ENCODE results near the gene RGS7. TPM values are rescaled to one million over a fixed set of nuclear protein-coding genes. Genes with fewer than 3 reads are reported as not detected.

Gene RGS7
- total and polyA plus RNA-seq, 10 of the 15 experiments (the other 5 are each of a cell fraction or from before 2014, with no cell fraction given) = not detected

DNA sequence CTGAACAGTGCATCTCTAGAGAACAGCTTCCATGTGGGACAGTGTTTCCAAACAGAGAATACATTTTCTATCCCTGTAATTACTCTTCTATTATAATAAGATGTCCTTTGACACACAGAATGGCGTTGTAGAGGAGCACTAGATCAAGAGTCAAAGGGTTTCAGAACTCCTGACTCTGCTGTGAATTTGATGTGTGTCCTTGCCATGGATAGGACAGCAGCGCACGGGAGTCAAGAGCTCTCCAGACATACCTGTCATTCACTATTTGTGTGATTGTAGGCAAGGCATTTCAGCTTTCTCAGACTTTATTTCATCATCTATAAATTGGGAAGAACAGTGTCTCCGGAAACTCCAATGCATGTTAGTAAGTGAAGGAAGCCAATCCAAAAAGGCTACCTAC is 176.4 kb downstream of the RGS7 start:
- ATAC-seq = no peak
- TF ChIP-seq ZNF384 (IDR thresholded peaks at IDR 0.05; ENCODE audit: borderline replicate concordance, low read depth, low read length) (no peak), TCF3 (IDR thresholded peaks at IDR 0.05; ENCODE audit: borderline replicate concordance, insufficient read depth, low read depth, low read length) (no peak), PAX5 (IDR thresholded peaks at IDR 0.05; ENCODE audit: borderline replicate concordance, low read depth, low read length) (no peak), KAT2A (conservative IDR thresholded peaks at IDR 0.05; ENCODE audit: control insufficient read depth, low read depth, low read length) (no peak), ZNF24 (IDR thresholded peaks at IDR 0.05) (no peak), MXI1 (IDR thresholded peaks at IDR 0.05; ENCODE audit: low read depth, low read length) (no peak), MTA3 (IDR thresholded peaks at IDR 0.05; ENCODE audit: borderline replicate concordance, low read length) (no peak), MYC (IDR thresholded peaks at IDR 0.05; ENCODE audit: insufficient read depth, insufficient read length, insufficient replicate concordance, low read length, severe bottlenecking) (no peak), ATF7 (IDR thresholded peaks at IDR 0.05; ENCODE audit: low read depth) (no peak), ZZZ3 (IDR thresholded peaks at IDR 0.05; ENCODE audit: control insufficient read depth, insufficient read length, low read depth) (no peak), CHD2 (IDR thresholded peaks at IDR 0.05; ENCODE audit: borderline replicate concordance, low read depth, low read length) (no peak), BHLHE40 (IDR thresholded peaks at IDR 0.05; ENCODE audit: borderline replicate concordance in 1 of 2, low read depth in 2 of 2, low read length in 1 of 2) (no peak), KDM1A (IDR thresholded peaks at IDR 0.05; ENCODE audit: borderline replicate concordance) (no peak)
- TF ChIP-seq, protein P1, sequence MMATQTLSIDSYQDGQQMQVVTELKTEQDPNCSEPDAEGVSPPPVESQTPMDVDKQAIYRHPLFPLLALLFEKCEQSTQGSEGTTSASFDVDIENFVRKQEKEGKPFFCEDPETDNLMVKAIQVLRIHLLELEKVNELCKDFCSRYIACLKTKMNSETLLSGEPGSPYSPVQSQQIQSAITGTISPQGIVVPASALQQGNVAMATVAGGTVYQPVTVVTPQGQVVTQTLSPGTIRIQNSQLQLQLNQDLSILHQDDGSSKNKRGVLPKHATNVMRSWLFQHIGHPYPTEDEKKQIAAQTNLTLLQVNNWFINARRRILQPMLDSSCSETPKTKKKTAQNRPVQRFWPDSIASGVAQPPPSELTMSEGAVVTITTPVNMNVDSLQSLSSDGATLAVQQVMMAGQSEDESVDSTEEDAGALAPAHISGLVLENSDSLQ (IDR thresholded peaks at IDR 0.05) = no peak
- TF ChIP-seq, protein P2, sequence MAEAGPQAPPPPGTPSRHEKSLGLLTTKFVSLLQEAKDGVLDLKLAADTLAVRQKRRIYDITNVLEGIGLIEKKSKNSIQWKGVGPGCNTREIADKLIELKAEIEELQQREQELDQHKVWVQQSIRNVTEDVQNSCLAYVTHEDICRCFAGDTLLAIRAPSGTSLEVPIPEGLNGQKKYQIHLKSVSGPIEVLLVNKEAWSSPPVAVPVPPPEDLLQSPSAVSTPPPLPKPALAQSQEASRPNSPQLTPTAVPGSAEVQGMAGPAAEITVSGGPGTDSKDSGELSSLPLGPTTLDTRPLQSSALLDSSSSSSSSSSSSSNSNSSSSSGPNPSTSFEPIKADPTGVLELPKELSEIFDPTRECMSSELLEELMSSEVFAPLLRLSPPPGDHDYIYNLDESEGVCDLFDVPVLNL (IDR thresholded peaks at IDR 0.05; ENCODE audit: low read depth, low read length) = no peak
- TF ChIP-seq, protein P3, sequence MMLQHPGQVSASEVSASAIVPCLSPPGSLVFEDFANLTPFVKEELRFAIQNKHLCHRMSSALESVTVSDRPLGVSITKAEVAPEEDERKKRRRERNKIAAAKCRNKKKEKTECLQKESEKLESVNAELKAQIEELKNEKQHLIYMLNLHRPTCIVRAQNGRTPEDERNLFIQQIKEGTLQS (IDR thresholded peaks at IDR 0.05; ENCODE audit: borderline replicate concordance, extremely low read depth, low read depth, low read length) = no peak
- TF ChIP-seq, protein P4, sequence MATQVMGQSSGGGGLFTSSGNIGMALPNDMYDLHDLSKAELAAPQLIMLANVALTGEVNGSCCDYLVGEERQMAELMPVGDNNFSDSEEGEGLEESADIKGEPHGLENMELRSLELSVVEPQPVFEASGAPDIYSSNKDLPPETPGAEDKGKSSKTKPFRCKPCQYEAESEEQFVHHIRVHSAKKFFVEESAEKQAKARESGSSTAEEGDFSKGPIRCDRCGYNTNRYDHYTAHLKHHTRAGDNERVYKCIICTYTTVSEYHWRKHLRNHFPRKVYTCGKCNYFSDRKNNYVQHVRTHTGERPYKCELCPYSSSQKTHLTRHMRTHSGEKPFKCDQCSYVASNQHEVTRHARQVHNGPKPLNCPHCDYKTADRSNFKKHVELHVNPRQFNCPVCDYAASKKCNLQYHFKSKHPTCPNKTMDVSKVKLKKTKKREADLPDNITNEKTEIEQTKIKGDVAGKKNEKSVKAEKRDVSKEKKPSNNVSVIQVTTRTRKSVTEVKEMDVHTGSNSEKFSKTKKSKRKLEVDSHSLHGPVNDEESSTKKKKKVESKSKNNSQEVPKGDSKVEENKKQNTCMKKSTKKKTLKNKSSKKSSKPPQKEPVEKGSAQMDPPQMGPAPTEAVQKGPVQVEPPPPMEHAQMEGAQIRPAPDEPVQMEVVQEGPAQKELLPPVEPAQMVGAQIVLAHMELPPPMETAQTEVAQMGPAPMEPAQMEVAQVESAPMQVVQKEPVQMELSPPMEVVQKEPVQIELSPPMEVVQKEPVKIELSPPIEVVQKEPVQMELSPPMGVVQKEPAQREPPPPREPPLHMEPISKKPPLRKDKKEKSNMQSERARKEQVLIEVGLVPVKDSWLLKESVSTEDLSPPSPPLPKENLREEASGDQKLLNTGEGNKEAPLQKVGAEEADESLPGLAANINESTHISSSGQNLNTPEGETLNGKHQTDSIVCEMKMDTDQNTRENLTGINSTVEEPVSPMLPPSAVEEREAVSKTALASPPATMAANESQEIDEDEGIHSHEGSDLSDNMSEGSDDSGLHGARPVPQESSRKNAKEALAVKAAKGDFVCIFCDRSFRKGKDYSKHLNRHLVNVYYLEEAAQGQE (IDR thresholded peaks at IDR 0.05; ENCODE audit: low read depth, low read length) = no peak

More for the DNA sequence above, 176.4 kb downstream of the RGS7 start:
- H3K36me3 ChIP-seq (ENCODE audit: control insufficient read depth in 2 of 2, insufficient read depth in 2 of 2, low read length in 1 of 2) = no peaks in the 10 kb centered on the region
- no peak overlapping the region for H3K4me3 ChIP-seq
- H3K9ac ChIP-seq (ENCODE audit: control insufficient read depth, insufficient read depth, low read length) = no peak overlapping the region
- no peak overlapping the region for H2AFZ ChIP-seq (ENCODE audit: control insufficient read depth, low read depth, low read length)
- H3K79me2 ChIP-seq (ENCODE audit: control insufficient read depth, insufficient read depth, low read length) = no peaks in the 10 kb centered on the region
- H3K4me2 ChIP-seq (ENCODE audit: control insufficient read depth, insufficient read depth) = no peak overlapping the region
- ChIA-PET POLR2A (no interaction called here), RAD21 (ENCODE audit: unreplicated experiment) (no interaction called here), SMC1A (ENCODE audit: uncharacterized antibody, unreplicated experiment) (no interaction called here), CTCF (no interaction called here)
- no TSS peak for BruUV-seq (replicated peaks)
- no peak overlapping the region for H3K27ac ChIP-seq (ENCODE audit: control insufficient read depth, insufficient read depth)
- WGBS (ENCODE audit: insufficient coverage, insufficient replicate concordance, low lambda C conversion rate, missing lambda C conversion rate) = 13% methylated on average over 4 of the region's 4 CpGs
- DNase-seq (ENCODE audit: low read depth, low spot score) (no peak), FAIRE-seq (no peak)
- H3K27me3 ChIP-seq (replicated peaks in 1 of 2; ENCODE audit: control insufficient read depth in 2 of 2, insufficient read depth in 2 of 2, low read length in 1 of 2) = no peaks in the 10 kb centered on the region
- H3K9me3 ChIP-seq (replicated peaks; ENCODE audit: control insufficient read depth, insufficient read depth, low read length) = no peaks in the 10 kb centered on the region
- no peaks in the 10 kb centered on the region for H3K4me1 ChIP-seq (ENCODE audit: control insufficient read depth, insufficient read depth, low read length)
- no peaks in the 10 kb centered on the region for H4K20me1 ChIP-seq (ENCODE audit: control insufficient read depth, insufficient read depth)
- intact Hi-C loops (cut with micrococcal nuclease; ENCODE audit: unreplicated experiment) (no loop called here), in situ Hi-C loops (cut with MboI) (no loop called here)

All from GM12878 (cell line).